Sigmoid colon (tissue), 7 donors: ENCODE results near the gene MAMDC2. TPM values are rescaled to one million over a fixed set of nuclear protein-coding genes. Genes with fewer than 3 reads are reported as not detected.

Experiments
- DNase-seq: peaks from one replicate; pipeline ENCODE4 v3.0.0-alpha.2; 2019
- H3K27ac ChIP-seq, 4 donors: fragments of 200-600 bp; sonication (generic); one replicate each; pipeline ENCODE4 v1.5.1; 2016 to 2019; ENCODE audit warnings: mild to moderate bottlenecking in 1 of 4
- H3K27me3 ChIP-seq, 3 donors: fragments of 200-600 bp; sonication (generic); one replicate each; pipeline ENCODE4 v1.5.1; 2019; ENCODE audit warnings: mild to moderate bottlenecking in 1 of 3
- H3K36me3 ChIP-seq, 4 donors: fragments of 200-600 bp; sonication (generic); one replicate each; pipeline ENCODE4 v1.5.1; 2016 to 2019
- H3K4me1 ChIP-seq, 4 donors: fragments of 200-600 bp; sonication (generic); one replicate each; pipeline ENCODE4 v1.5.1; 2017 to 2019
- H3K4me3 ChIP-seq, 4 donors: fragments of 200-600 bp; sonication (generic); one replicate each; pipeline ENCODE4 v1.5.1; 2017 to 2019; ENCODE audit warnings: mild to moderate bottlenecking in 2 of 4, moderate library complexity in 1 of 4
- H3K9me3 ChIP-seq, 4 donors: fragments of 200-600 bp in 3 of 4; sonication (generic) in 3 of 4; one replicate each; pipeline versions ENCODE4 v1.5.1 to v1.6.1; 2013 to 2019
- EP300 ChIP-seq, 4 donors: sonication (generic); formaldehyde crosslinking; IDR thresholded peaks; one replicate each; pipeline ENCODE4 v1.6.1; 2017; ENCODE audit warnings: antibody characterized with exemption in 4 of 4
- POLR2A ChIP-seq, 2 donors: fragments of 450-650 bp; IDR thresholded peaks; one replicate each; pipeline ENCODE4 v1.6.1; 2016; ENCODE audit warnings: antibody characterized with exemption in 2 of 2, mild to moderate bottlenecking in 2 of 2, moderate library complexity in 2 of 2
- POLR2AphosphoS5 ChIP-seq, 4 donors: sonication (generic); formaldehyde crosslinking; IDR thresholded peaks; one replicate each; pipeline ENCODE4 v1.6.1; 2017; ENCODE audit warnings: antibody characterized with exemption in 4 of 4
- WGBS, 2 donors: extraction: QIAGEN DNeasy Blood & Tissue Kit; methylation state at CpG; one replicate each; pipeline ENCODE4 v1.1.7; 2013; 5-methylcytosine and 5-hydroxymethylcytosine counted together
- intact Hi-C: fragments of 100-400 bp; cut with DNase I; formaldehyde crosslinking; loops from one replicate; pipeline ENCODE4 v1.15.1; 2023
- polyA plus RNA-seq, 3 donors: library from polyadenylated mRNA; stranded (reverse); fragments of 200-250 nt; gene quantifications; one replicate each; pipeline ENCODE4 v1.2.3, GENCODE V29; 2013
- total RNA-seq, 4 donors: library from RNA; depleted of rRNA; stranded (reverse); fragments of >200 nt; gene quantifications; one replicate each; pipeline ENCODE4 v1.1.0, GENCODE V29; 2016
- TF ChIP-seq, protein P1 (sequence below), 4 experiments: fragments of 450-650 bp in 3 of 4; fragments of 200-600 bp in 1 of 4; IDR thresholded peaks; one replicate each; pipeline ENCODE4 v1.5.1; 2016 to 2019; ENCODE audit warnings: antibody characterized with exemption in 4 of 4, mild to moderate bottlenecking in 3 of 4, moderate library complexity in 2 of 4
- donor health status: healthy with polysubstance abuse.
- donor health status: Bipolar disorder and iron deficiency.
- donor health status: healthy.

The MAMDC2 gene
- total and polyA plus RNA-seq, 7 donors, result 2.5 to 167 (median 89.9) TPM

DNA sequence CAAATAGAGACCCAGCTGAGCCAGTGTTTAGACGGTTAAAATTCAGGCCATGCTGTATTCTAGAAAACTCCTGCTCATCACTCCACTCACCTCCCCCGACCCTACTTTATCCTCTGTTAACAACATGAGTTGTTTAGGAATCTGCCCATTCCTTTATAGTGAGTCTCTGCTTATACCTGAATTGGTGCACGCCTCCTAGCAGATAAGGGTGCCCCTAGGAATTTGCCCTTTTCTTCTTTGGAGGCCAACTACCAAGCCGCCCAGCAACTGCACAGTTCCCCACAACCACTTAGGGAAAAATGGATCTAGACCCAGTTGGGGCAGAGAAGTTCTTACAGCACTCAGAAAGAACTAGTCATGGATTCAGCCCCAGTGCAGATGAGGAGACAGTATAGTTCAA, 102.3 kb downstream of the MAMDC2 start:
- Histone ChIP-seq H3K36me3 (peaks cover 24 to 87% (median 51%) of the 10 kb centered on the region in 4 donors), H3K9me3 (no peaks in the 10 kb centered on the region), H3K4me3 (no peak overlapping the region), H3K27me3 (no peaks in the 10 kb centered on the region), H3K27ac (no peak overlapping the region), H3K4me1 (peaks cover 0 to 27% (median 7%) of the 10 kb centered on the region in 4 donors)
- TF ChIP-seq POLR2A (IDR thresholded peaks at IDR 0.05), result no peak
- intact Hi-C loops, result no loop called here
- DNase-seq, result no peak
- 88 to 92% methylated on average over 4 of the region's 4 CpGs for WGBS, 2 donors

- 65 to 82% methylated on average over 1 of the region's 1 CpG for WGBS, 2 donors
- no peak for DNase-seq
- Histone ChIP-seq H3K4me3 (no peak overlapping the region), H3K27me3 (no peaks in the 10 kb centered on the region), H3K9me3 (no peaks in the 10 kb centered on the region), H3K4me1 (peaks cover 0 to 39% (median 20%) of the 10 kb centered on the region in 4 donors), H3K27ac (no peak overlapping the region), H3K36me3 (peaks cover 14 to 82% (median 46%) of the 10 kb centered on the region in 4 donors)
- intact Hi-C loops, result no loop called here
- TF ChIP-seq, protein P1, sequence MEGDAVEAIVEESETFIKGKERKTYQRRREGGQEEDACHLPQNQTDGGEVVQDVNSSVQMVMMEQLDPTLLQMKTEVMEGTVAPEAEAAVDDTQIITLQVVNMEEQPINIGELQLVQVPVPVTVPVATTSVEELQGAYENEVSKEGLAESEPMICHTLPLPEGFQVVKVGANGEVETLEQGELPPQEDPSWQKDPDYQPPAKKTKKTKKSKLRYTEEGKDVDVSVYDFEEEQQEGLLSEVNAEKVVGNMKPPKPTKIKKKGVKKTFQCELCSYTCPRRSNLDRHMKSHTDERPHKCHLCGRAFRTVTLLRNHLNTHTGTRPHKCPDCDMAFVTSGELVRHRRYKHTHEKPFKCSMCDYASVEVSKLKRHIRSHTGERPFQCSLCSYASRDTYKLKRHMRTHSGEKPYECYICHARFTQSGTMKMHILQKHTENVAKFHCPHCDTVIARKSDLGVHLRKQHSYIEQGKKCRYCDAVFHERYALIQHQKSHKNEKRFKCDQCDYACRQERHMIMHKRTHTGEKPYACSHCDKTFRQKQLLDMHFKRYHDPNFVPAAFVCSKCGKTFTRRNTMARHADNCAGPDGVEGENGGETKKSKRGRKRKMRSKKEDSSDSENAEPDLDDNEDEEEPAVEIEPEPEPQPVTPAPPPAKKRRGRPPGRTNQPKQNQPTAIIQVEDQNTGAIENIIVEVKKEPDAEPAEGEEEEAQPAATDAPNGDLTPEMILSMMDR (IDR thresholded peaks at IDR 0.05), result no peak
- TF ChIP-seq POLR2AphosphoS5 (IDR thresholded peaks at IDR 0.05), result no peak
- no peak for TF ChIP-seq EP300 (IDR thresholded peaks at IDR 0.05)
- TF ChIP-seq POLR2A (IDR thresholded peaks at IDR 0.05), result no peak
Observed at GRCh38 chr9:70147196-70147595, 103.5 kb downstream of the MAMDC2 start.

GRCh38 chr9:70147651-70148050, 104.0 kb downstream of the MAMDC2 start:
- no peaks in the 10 kb centered on the region for H3K9me3 ChIP-seq
- peaks cover 0 to 44% (median 24%) of the 10 kb centered on the region in 4 donors for H3K4me1 ChIP-seq

GRCh38 chr9:70152350-70152749, 108.7 kb downstream of the MAMDC2 start:
- Histone ChIP-seq H3K27me3 (no peaks in the 10 kb centered on the region), H3K36me3 (peaks cover 8 to 58% (median 19%) of the 10 kb centered on the region in 4 donors), H3K4me3 (no peak overlapping the region), H3K9me3 (no peaks in the 10 kb centered on the region), H3K4me1 (peaks cover 0 to 62% (median 43%) of the 10 kb centered on the region in 4 donors), H3K27ac (peak overlapping the region; percentile 24 to 61 (median 37))
- DNase-seq, result no peak
- 79 to 85% methylated on average over 3 of the region's 3 CpGs for WGBS, 2 donors
- intact Hi-C loops, result loop anchor here (5.0 kb wide), 2 partner anchors 335 to 390 kb away; partner anchors contain the start of gene PTAR1
- TF ChIP-seq EP300 (IDR thresholded peaks at IDR 0.05), result no peak
- TF ChIP-seq POLR2AphosphoS5 (IDR thresholded peaks at IDR 0.05), result peak in 3 of 4 donors; percentile 14 to 48 (median 20)
- TF ChIP-seq POLR2A (IDR thresholded peaks at IDR 0.05), result no peak
- TF ChIP-seq, protein P1 (IDR thresholded peaks at IDR 0.05), result no peak

More at GRCh38 chr9:70147651-70148050, 104.0 kb downstream of the MAMDC2 start:
- TF ChIP-seq POLR2AphosphoS5 (IDR thresholded peaks at IDR 0.05) (no peak), POLR2A (IDR thresholded peaks at IDR 0.05) (no peak), EP300 (IDR thresholded peaks at IDR 0.05) (no peak)
- TF ChIP-seq, protein P1 (IDR thresholded peaks at IDR 0.05), result no peak
- Histone ChIP-seq H3K4me3 (no peak overlapping the region), H3K27ac (no peak overlapping the region), H3K36me3 (peaks cover 14 to 77% (median 46%) of the 10 kb centered on the region in 4 donors), H3K27me3 (no peaks in the 10 kb centered on the region)
- intact Hi-C loops, result no loop called here
- 76 to 89% methylated on average over 3 of the region's 3 CpGs for WGBS, 2 donors
- DNase-seq, result no peak

DNA sequence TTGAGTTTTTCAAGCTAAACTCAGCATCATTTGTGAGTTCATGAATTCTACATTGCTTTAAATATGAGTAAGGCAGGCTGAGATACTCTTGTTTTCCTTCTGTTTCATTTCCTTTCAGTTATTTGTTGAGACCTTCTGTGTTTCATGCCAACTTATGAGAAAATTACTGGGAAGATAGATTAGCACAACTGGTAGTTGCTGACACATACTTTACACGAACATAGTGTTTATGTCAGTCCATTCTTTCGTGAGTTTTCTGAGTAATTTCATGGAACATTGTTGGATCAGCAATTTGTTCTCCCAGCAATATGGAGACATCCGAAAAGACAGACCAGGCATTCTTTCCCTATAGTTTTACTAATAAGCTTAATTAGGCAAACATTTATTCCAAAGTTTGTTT, 113.1 kb downstream of the MAMDC2 start:
- peaks cover 0 to 35% (median 2%) of the 10 kb centered on the region in 4 donors for H3K36me3 ChIP-seq
- peaks cover 0 to 67% (median 58%) of the 10 kb centered on the region in 4 donors for H3K4me1 ChIP-seq
- TF ChIP-seq POLR2AphosphoS5 (IDR thresholded peaks at IDR 0.05) (no peak), POLR2A (IDR thresholded peaks at IDR 0.05) (no peak)
- intact Hi-C loops, result no loop called here
- H3K27ac ChIP-seq, result peak overlapping the region in 3 of 4 donors; percentile 46 to 50 (median 49)
- DNase-seq, result no peak
- 76 to 89% methylated on average over 3 of the region's 3 CpGs for WGBS, 2 donors
- H3K4me3 ChIP-seq, result no peak overlapping the region
- H3K27me3 ChIP-seq, result no peaks in the 10 kb centered on the region
- no peaks in the 10 kb centered on the region for H3K9me3 ChIP-seq
